Sigmoid colon (tissue), 4 donors: ENCODE results near the gene GPR55.

Experiments used
- CTCF ChIP-seq, 4 experiments: fragments of 450-650 bp in 3 of 4; fragments of 200-600 bp in 1 of 4; IDR thresholded peaks; one replicate each; pipeline ENCODE4 v1.5.1; 2016 to 2019; ENCODE audit warnings: antibody characterized with exemption in 4 of 4, mild to moderate bottlenecking in 3 of 4, moderate library complexity in 2 of 4
- EP300 ChIP-seq, 4 donors: sonication (generic); formaldehyde crosslinking; IDR thresholded peaks; one replicate each; pipeline ENCODE4 v1.6.1; 2017; ENCODE audit warnings: antibody characterized with exemption in 4 of 4
- POLR2A ChIP-seq, 2 donors: fragments of 450-650 bp; IDR thresholded peaks; one replicate each; pipeline ENCODE4 v1.6.1; 2016; ENCODE audit warnings: antibody characterized with exemption in 2 of 2, mild to moderate bottlenecking in 2 of 2, moderate library complexity in 2 of 2
- POLR2AphosphoS5 ChIP-seq, 4 donors: sonication (generic); formaldehyde crosslinking; IDR thresholded peaks; one replicate each; pipeline ENCODE4 v1.6.1; 2017; ENCODE audit warnings: antibody characterized with exemption in 4 of 4

- TF ChIP-seq CTCF (IDR thresholded peaks at IDR 0.05) = no peak
- no peak for TF ChIP-seq POLR2A (IDR thresholded peaks at IDR 0.05)
- no peak for TF ChIP-seq POLR2AphosphoS5 (IDR thresholded peaks at IDR 0.05)
- no peak for TF ChIP-seq EP300 (IDR thresholded peaks at IDR 0.05)
These were observed 14.8 kb upstream of the GPR55 start for GRCh38 chr2:230939691-230940470.
